GM23338 (cell line): ENCODE measurements around the gene CITED4. TPM values are rescaled to one million over a fixed set of nuclear protein-coding genes. Genes with fewer than 3 reads are reported as not detected.

Experiments used
- ATAC-seq: fragments of 200-7000 bp; cut with Tn5 transposase; 3 replicates; pipeline ENCODE4 v1.9.1; 2020
- DNase-seq: peaks from one replicate; pipeline ENCODE4 v3.0.0-alpha.2; 2015; ENCODE audit warnings: low spot score
- H2AFZ ChIP-seq: fragments of 200-600 bp; sonication (generic); 2 replicates; pipeline ENCODE4 v1.8.0; 2016; ENCODE audit warnings: antibody characterized with exemption, mild to moderate bottlenecking, moderate library complexity
- H3F3A ChIP-seq: fragments of 200-600 bp; sonication (generic); replicated peaks from 2 replicates; pipeline ENCODE4 v1.8.0; 2017; ENCODE audit warnings: antibody characterized with exemption, mixed run types, low read depth
- H3K27ac ChIP-seq: fragments of 200-600 bp; sonication (generic); 2 replicates; pipeline ENCODE4 v1.6.1; 2016; ENCODE audit warnings: low read depth
- H3K27me3 ChIP-seq: fragments of 200-600 bp; sonication (generic); 2 replicates; pipeline ENCODE4 v1.8.0; 2016; ENCODE audit warnings: mild to moderate bottlenecking, mixed run types, moderate library complexity; ENCODE audit not compliant: insufficient read depth
- H3K36me3 ChIP-seq: fragments of 200-600 bp; sonication (generic); 2 replicates; pipeline ENCODE4 v1.8.0; 2016; ENCODE audit warnings: mild to moderate bottlenecking; ENCODE audit not compliant: insufficient read depth
- H3K4me1 ChIP-seq: fragments of 200-600 bp; sonication (generic); 2 replicates; pipeline ENCODE4 v1.8.0; 2016; ENCODE audit warnings: mild to moderate bottlenecking, moderate library complexity; ENCODE audit not compliant: insufficient read depth
- H3K4me2 ChIP-seq: fragments of 200-600 bp; sonication (generic); 2 replicates; pipeline ENCODE4 v1.7.1; 2017; ENCODE audit warnings: mixed run types
- H3K4me3 ChIP-seq: fragments of 200-600 bp; sonication (generic); 2 replicates; pipeline ENCODE4 v1.6.1; 2016; ENCODE audit warnings: mixed run types
- H3K79me2 ChIP-seq: fragments of 200-600 bp; sonication (generic); replicated peaks from 2 replicates; pipeline ENCODE4 v1.8.0; 2017; ENCODE audit warnings: mild to moderate bottlenecking; ENCODE audit not compliant: insufficient read depth
- H3K9me2 ChIP-seq: fragments of 200-600 bp; sonication (generic); 2 replicates; pipeline ENCODE4 v1.8.0; 2017; ENCODE audit not compliant: insufficient read depth
- H4K20me1 ChIP-seq: fragments of 200-600 bp; sonication (generic); replicated peaks from 2 replicates; pipeline ENCODE4 v1.8.0; 2017; ENCODE audit warnings: mild to moderate bottlenecking; ENCODE audit not compliant: insufficient read depth
- H3K27ac Mint-ChIP-seq: 2 replicates; pipeline ENCODE4 v1.8.0; 2020; ENCODE audit warnings: inconsistent platforms, mild to moderate bottlenecking, moderate library complexity, mixed read lengths
- H3K27me3 Mint-ChIP-seq: 3 replicates; pipeline ENCODE4 v1.8.0; 2022; ENCODE audit warnings: low read depth, mild to moderate bottlenecking, moderate library complexity, mixed read lengths, inconsistent platforms; ENCODE audit not compliant: insufficient read depth, poor library complexity
- H3K36me3 Mint-ChIP-seq: 3 replicates; pipeline ENCODE4 v1.8.0; 2021; ENCODE audit warnings: low read depth, mild to moderate bottlenecking, inconsistent platforms, moderate library complexity, mixed read lengths
- H3K4me1 Mint-ChIP-seq: 3 replicates; pipeline ENCODE4 v1.8.0; 2020; ENCODE audit warnings: mild to moderate bottlenecking, inconsistent platforms, mixed read lengths
- H3K4me3 Mint-ChIP-seq: 3 replicates; pipeline ENCODE4 v1.8.0; 2021; ENCODE audit warnings: moderate library complexity, mild to moderate bottlenecking, inconsistent platforms, mixed read lengths
- H3K9me3 Mint-ChIP-seq: 3 replicates; pipeline ENCODE4 v1.8.0; 2020; ENCODE audit warnings: moderate library complexity, mild to moderate bottlenecking, inconsistent platforms, mixed read lengths
- CREB1 ChIP-seq: fragments of 250-450 bp; sonication (Bioruptor Pico); IDR thresholded peaks from 2 replicates; pipeline ENCODE4 v1.5.0; 2020; ENCODE audit warnings: low read depth, mild to moderate bottlenecking, moderate library complexity
- EZH2 ChIP-seq: fragments of 200-600 bp; sonication (generic); IDR thresholded peaks from one replicate; pipeline ENCODE4 v1.8.0; 2017; ENCODE audit warnings: antibody characterized with exemption, mild to moderate bottlenecking, low read depth; ENCODE audit not compliant: unreplicated experiment
- JUNB ChIP-seq: IDR thresholded peaks from one replicate; pipeline ENCODE4 v1.6.1; 2016; ENCODE audit warnings: antibody characterized with exemption; ENCODE audit not compliant: unreplicated experiment
- NANOG ChIP-seq: IDR thresholded peaks from 2 replicates; pipeline ENCODE4 v1.6.1; 2016; ENCODE audit warnings: antibody characterized with exemption, borderline replicate concordance
- STAT1 ChIP-seq: IDR thresholded peaks from one replicate; pipeline ENCODE4 v1.6.1; 2016; ENCODE audit warnings: antibody characterized with exemption; ENCODE audit not compliant: unreplicated experiment
- ZNF114 ChIP-seq: fragments of 250-450 bp; sonication (Bioruptor Pico); IDR thresholded peaks from 2 replicates; pipeline ENCODE4 v1.5.0; 2020; ENCODE audit warnings: mild to moderate bottlenecking, moderate library complexity
- ZNF331 ChIP-seq: fragments of 250-450 bp; sonication (Bioruptor Pico); IDR thresholded peaks from 2 replicates; pipeline ENCODE4 v1.5.0; 2020; ENCODE audit warnings: low read depth, mild to moderate bottlenecking, moderate library complexity
- polyA plus RNA-seq: library from polyadenylated mRNA; unstranded; fragments of >200 nt; fragmentation: Nextera tagmentation; extraction: Ambion mirVana; gene quantifications from 2 replicates; pipeline ENCODE4 v1.2.1, GENCODE V29; 2016
- total RNA-seq: library from RNA; depleted of rRNA; stranded (reverse); fragments of >200 nt; shearing (Covaris generic); gene quantifications from 2 replicates; pipeline ENCODE4 v1.2.3, GENCODE V29; 2014
- TF ChIP-seq, protein P1 (sequence below), 2 experiments: fragments of 200-600 bp in 1 of 2; sonication (generic) in 1 of 2; conservative IDR thresholded peaks; 2 replicates each; pipeline versions ENCODE4 v1.5.1 to v1.6.1; 2016 to 2017; ENCODE audit warnings: antibody characterized with exemption in 2 of 2, low read depth in 2 of 2, mild to moderate bottlenecking in 2 of 2, moderate library complexity in 1 of 2
- TF ChIP-seq, protein P2 (sequence below): fragments of 250-450 bp; sonication (Bioruptor Pico); IDR thresholded peaks from 2 replicates; pipeline ENCODE4 v1.5.0; 2020; ENCODE audit warnings: mild to moderate bottlenecking, moderate library complexity
- TF ChIP-seq, protein P3 (sequence below): IDR thresholded peaks from one replicate; pipeline ENCODE4 v1.6.1; 2018; ENCODE audit warnings: antibody characterized with exemption; ENCODE audit not compliant: unreplicated experiment
- TF ChIP-seq, protein P4 (sequence below): IDR thresholded peaks from 2 replicates; pipeline ENCODE4 v1.6.1; 2016; ENCODE audit warnings: antibody characterized with exemption

CITED4 gene
- total and polyA plus RNA-seq, 2 experiments from 2014 or later: 2.9 to 18.7 TPM

DNA sequence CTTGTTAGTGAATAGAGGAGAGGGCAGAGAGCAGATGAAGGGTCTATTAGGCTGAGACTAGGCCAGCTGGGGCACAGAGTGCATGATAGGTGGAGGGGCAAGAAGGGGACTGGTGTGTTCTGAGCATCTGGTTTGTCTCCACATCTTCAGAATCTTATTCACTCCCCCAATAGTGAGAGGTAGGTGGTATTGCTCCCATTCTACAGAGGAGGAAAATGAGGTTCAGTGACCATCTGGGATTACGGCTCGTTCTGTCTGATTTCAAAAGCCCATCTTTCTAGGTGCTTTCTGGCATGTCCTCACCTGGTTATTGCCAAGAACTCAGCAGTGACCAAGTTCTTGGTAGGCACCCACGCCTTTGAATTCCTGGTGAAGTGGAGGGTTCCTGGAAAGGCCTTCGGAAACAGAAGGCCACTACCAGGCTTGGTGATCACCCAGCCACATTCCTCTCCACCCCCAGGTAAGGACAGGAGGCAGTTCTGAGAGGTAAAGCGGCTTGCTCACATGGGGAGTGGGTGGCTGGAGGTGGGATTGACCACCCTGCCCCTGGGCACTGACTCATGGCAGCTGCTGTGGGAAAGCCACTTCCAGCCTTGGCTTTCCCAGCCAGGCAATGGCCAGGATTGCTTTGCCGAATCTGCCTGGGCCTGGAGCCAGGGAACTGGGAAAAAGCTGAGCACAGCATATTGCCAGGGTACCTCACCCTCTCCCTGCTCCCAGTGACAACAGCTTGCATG, 18.8 kb upstream of the CITED4 start:
- H3K27ac Mint-ChIP-seq: no peak overlapping the region
- H4K20me1 ChIP-seq: no peaks in the 10 kb centered on the region
- peaks cover 4% of the 10 kb centered on the region; the same call in 1 of the 2 replicates for H3K4me1 ChIP-seq
- H3K27me3 ChIP-seq: peaks cover 30% of the 10 kb centered on the region
- H3K9me2 ChIP-seq: 0 out of 2 replicates have a peak, but pooled peaks cover 4% of the 10 kb centered on the region
- peaks cover 10% of the 10 kb centered on the region for H3K4me1 Mint-ChIP-seq
- H3K4me3 Mint-ChIP-seq: no peak overlapping the region
- H3K27ac ChIP-seq: no peak overlapping the region
- H3K79me2 ChIP-seq: no peaks in the 10 kb centered on the region
- H2AFZ ChIP-seq: no peak overlapping the region
- no peaks in the 10 kb centered on the region for H3F3A ChIP-seq
- no peak overlapping the region for H3K4me2 ChIP-seq
- H3K36me3 ChIP-seq: no peaks in the 10 kb centered on the region
- peaks cover 7% of the 10 kb centered on the region; the same call in 2 of the 3 replicates for H3K9me3 Mint-ChIP-seq
- no peak overlapping the region for H3K4me3 ChIP-seq
- ATAC-seq (no peak), DNase-seq (no peak)
- 0 out of 3 replicates have a peak, but pooled peaks cover under 1% of the 10 kb centered on the region for H3K36me3 Mint-ChIP-seq
- H3K27me3 Mint-ChIP-seq: peaks cover 29% of the 10 kb centered on the region
- TF ChIP-seq, protein P1, sequence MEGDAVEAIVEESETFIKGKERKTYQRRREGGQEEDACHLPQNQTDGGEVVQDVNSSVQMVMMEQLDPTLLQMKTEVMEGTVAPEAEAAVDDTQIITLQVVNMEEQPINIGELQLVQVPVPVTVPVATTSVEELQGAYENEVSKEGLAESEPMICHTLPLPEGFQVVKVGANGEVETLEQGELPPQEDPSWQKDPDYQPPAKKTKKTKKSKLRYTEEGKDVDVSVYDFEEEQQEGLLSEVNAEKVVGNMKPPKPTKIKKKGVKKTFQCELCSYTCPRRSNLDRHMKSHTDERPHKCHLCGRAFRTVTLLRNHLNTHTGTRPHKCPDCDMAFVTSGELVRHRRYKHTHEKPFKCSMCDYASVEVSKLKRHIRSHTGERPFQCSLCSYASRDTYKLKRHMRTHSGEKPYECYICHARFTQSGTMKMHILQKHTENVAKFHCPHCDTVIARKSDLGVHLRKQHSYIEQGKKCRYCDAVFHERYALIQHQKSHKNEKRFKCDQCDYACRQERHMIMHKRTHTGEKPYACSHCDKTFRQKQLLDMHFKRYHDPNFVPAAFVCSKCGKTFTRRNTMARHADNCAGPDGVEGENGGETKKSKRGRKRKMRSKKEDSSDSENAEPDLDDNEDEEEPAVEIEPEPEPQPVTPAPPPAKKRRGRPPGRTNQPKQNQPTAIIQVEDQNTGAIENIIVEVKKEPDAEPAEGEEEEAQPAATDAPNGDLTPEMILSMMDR (conservative IDR thresholded peaks at IDR 0.05; ENCODE audit: low read depth in 2 of 2): no peak
- no peak for TF ChIP-seq ZNF114
- TF ChIP-seq CREB1 (CRISPR knock-in tag): no peak
- TF ChIP-seq, protein P2, sequence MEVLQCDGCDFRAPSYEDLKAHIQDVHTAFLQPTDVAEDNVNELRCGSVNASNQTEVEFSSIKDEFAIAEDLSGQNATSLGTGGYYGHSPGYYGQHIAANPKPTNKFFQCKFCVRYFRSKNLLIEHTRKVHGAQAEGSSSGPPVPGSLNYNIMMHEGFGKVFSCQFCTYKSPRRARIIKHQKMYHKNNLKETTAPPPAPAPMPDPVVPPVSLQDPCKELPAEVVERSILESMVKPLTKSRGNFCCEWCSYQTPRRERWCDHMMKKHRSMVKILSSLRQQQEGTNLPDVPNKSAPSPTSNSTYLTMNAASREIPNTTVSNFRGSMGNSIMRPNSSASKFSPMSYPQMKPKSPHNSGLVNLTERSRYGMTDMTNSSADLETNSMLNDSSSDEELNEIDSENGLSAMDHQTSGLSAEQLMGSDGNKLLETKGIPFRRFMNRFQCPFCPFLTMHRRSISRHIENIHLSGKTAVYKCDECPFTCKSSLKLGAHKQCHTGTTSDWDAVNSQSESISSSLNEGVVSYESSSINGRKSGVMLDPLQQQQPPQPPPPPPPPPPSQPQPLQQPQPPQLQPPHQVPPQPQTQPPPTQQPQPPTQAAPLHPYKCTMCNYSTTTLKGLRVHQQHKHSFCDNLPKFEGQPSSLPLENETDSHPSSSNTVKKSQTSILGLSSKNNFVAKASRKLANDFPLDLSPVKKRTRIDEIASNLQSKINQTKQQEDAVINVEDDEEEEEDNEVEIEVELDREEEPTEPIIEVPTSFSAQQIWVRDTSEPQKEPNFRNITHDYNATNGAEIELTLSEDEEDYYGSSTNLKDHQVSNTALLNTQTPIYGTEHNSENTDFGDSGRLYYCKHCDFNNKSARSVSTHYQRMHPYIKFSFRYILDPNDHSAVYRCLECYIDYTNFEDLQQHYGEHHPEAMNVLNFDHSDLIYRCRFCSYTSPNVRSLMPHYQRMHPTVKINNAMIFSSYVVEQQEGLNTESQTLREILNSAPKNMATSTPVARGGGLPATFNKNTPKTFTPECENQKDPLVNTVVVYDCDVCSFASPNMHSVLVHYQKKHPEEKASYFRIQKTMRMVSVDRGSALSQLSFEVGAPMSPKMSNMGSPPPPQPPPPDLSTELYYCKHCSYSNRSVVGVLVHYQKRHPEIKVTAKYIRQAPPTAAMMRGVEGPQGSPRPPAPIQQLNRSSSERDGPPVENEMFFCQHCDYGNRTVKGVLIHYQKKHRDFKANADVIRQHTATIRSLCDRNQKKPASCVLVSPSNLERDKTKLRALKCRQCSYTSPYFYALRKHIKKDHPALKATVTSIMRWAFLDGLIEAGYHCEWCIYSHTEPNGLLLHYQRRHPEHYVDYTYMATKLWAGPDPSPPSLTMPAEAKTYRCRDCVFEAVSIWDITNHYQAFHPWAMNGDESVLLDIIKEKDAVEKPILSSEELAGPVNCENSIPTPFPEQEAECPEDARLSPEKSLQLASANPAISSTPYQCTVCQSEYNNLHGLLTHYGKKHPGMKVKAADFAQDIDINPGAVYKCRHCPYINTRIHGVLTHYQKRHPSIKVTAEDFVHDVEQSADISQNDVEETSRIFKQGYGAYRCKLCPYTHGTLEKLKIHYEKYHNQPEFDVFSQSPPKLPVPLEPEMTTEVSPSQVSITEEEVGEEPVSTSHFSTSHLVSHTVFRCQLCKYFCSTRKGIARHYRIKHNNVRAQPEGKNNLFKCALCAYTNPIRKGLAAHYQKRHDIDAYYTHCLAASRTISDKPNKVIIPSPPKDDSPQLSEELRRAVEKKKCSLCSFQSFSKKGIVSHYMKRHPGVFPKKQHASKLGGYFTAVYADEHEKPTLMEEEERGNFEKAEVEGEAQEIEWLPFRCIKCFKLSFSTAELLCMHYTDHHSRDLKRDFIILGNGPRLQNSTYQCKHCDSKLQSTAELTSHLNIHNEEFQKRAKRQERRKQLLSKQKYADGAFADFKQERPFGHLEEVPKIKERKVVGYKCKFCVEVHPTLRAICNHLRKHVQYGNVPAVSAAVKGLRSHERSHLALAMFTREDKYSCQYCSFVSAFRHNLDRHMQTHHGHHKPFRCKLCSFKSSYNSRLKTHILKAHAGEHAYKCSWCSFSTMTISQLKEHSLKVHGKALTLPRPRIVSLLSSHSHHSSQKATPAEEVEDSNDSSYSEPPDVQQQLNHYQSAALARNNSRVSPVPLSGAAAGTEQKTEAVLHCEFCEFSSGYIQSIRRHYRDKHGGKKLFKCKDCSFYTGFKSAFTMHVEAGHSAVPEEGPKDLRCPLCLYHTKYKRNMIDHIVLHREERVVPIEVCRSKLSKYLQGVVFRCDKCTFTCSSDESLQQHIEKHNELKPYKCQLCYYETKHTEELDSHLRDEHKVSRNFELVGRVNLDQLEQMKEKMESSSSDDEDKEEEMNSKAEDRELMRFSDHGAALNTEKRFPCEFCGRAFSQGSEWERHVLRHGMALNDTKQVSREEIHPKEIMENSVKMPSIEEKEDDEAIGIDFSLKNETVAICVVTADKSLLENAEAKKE (CRISPR knock-in tag): no peak
- TF ChIP-seq STAT1: no peak
- no peak for TF ChIP-seq ZNF331
- no peak for TF ChIP-seq EZH2
- TF ChIP-seq, protein P3, sequence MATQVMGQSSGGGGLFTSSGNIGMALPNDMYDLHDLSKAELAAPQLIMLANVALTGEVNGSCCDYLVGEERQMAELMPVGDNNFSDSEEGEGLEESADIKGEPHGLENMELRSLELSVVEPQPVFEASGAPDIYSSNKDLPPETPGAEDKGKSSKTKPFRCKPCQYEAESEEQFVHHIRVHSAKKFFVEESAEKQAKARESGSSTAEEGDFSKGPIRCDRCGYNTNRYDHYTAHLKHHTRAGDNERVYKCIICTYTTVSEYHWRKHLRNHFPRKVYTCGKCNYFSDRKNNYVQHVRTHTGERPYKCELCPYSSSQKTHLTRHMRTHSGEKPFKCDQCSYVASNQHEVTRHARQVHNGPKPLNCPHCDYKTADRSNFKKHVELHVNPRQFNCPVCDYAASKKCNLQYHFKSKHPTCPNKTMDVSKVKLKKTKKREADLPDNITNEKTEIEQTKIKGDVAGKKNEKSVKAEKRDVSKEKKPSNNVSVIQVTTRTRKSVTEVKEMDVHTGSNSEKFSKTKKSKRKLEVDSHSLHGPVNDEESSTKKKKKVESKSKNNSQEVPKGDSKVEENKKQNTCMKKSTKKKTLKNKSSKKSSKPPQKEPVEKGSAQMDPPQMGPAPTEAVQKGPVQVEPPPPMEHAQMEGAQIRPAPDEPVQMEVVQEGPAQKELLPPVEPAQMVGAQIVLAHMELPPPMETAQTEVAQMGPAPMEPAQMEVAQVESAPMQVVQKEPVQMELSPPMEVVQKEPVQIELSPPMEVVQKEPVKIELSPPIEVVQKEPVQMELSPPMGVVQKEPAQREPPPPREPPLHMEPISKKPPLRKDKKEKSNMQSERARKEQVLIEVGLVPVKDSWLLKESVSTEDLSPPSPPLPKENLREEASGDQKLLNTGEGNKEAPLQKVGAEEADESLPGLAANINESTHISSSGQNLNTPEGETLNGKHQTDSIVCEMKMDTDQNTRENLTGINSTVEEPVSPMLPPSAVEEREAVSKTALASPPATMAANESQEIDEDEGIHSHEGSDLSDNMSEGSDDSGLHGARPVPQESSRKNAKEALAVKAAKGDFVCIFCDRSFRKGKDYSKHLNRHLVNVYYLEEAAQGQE: no peak
- TF ChIP-seq JUNB: no peak
- no peak for TF ChIP-seq NANOG
- TF ChIP-seq, protein P4, sequence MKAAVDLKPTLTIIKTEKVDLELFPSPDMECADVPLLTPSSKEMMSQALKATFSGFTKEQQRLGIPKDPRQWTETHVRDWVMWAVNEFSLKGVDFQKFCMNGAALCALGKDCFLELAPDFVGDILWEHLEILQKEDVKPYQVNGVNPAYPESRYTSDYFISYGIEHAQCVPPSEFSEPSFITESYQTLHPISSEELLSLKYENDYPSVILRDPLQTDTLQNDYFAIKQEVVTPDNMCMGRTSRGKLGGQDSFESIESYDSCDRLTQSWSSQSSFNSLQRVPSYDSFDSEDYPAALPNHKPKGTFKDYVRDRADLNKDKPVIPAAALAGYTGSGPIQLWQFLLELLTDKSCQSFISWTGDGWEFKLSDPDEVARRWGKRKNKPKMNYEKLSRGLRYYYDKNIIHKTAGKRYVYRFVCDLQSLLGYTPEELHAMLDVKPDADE: no peak
